Neural crest cell (in vitro differentiated cells): ENCODE results near the gene PSMA2. TPM values are rescaled to one million over a fixed set of nuclear protein-coding genes. Genes with fewer than 3 reads are reported as not detected.
A peak's percentile ranks its signal among the peaks of the same experiment; 100 is the strongest.

Source experiments
- DNase-seq: peaks from one replicate; pipeline ENCODE4 v3.0.0; 2021; ENCODE audit warnings: low read depth, mixed read lengths, low spot score
- H3K27ac Mint-ChIP-seq: one replicate; pipeline ENCODE4 v1.8.0; 2021; ENCODE audit warnings: mild to moderate bottlenecking, mixed read lengths; ENCODE audit not compliant: unreplicated experiment
- H3K27me3 Mint-ChIP-seq: 2 replicates; pipeline ENCODE4 v1.8.0; 2021; ENCODE audit warnings: low read depth, mild to moderate bottlenecking, mixed read lengths
- H3K36me3 Mint-ChIP-seq: 2 replicates; pipeline ENCODE4 v1.8.0; 2021; ENCODE audit warnings: low read depth, mild to moderate bottlenecking, mixed read lengths
- H3K4me1 Mint-ChIP-seq: 2 replicates; pipeline ENCODE4 v1.8.0; 2021; ENCODE audit warnings: mixed read lengths
- H3K4me3 Mint-ChIP-seq: one replicate; pipeline ENCODE4 v1.8.0; 2021; ENCODE audit warnings: mild to moderate bottlenecking, mixed read lengths
- H3K9me3 Mint-ChIP-seq: 2 replicates; pipeline ENCODE4 v1.8.0; 2021; ENCODE audit warnings: mixed read lengths
- CTCF ChIP-seq: fragments of 200-600 bp; sonication (generic); conservative IDR thresholded peaks from 2 replicates; pipeline ENCODE4 v1.5.0; 2021; ENCODE audit warnings: antibody characterized with exemption, mild to moderate bottlenecking
- total RNA-seq: library from RNA; stranded (reverse); gene quantifications from 2 replicates; pipeline ENCODE4 v1.2.1, GENCODE V29; 2021

PSMA2 gene
- total RNA-seq, 1 donor from 2014 or later, result 128 TPM

GRCh38 chr7:42924223-42924838, 7.6 kb downstream of the PSMA2 start:
- no peaks in the 10 kb centered on the region for H3K27me3 Mint-ChIP-seq
- no peak overlapping the region for H3K27ac Mint-ChIP-seq
- TF ChIP-seq CTCF, result no peak
- H3K4me1 Mint-ChIP-seq, result peaks cover 7% of the 10 kb centered on the region
- no peaks in the 10 kb centered on the region for H3K9me3 Mint-ChIP-seq
- no peak for DNase-seq
- H3K4me3 Mint-ChIP-seq, result no peak overlapping the region
- H3K36me3 Mint-ChIP-seq, result peaks cover 8% of the 10 kb centered on the region

- DNase-seq, result no peak
- Mint-ChIP-seq H3K27me3 (no peaks in the 10 kb centered on the region), H3K27ac (no peak overlapping the region), H3K9me3 (no peaks in the 10 kb centered on the region), H3K4me3 (no peak overlapping the region), H3K4me1 (no peaks in the 10 kb centered on the region), H3K36me3 (peaks cover 8% of the 10 kb centered on the region)
- no peak for TF ChIP-seq CTCF
Measured at GRCh38 chr7:42922017-42922753, 9.8 kb downstream of the PSMA2 start.

GRCh38 chr7:42915356-42915755, 16.6 kb downstream of the PSMA2 start:
- H3K9me3 Mint-ChIP-seq, result no peaks in the 10 kb centered on the region
- no peak for DNase-seq
- peaks cover 13% of the 10 kb centered on the region for H3K36me3 Mint-ChIP-seq
- H3K27me3 Mint-ChIP-seq, result no peaks in the 10 kb centered on the region
- H3K4me3 Mint-ChIP-seq, result peak overlapping the region; percentile 17
- H3K4me1 Mint-ChIP-seq, result peaks cover 19% of the 10 kb centered on the region
- H3K27ac Mint-ChIP-seq, result no peak overlapping the region
- TF ChIP-seq CTCF, result no peak

- peaks cover 10% of the 10 kb centered on the region for H3K36me3 Mint-ChIP-seq
- DNase-seq, result no peak
- no peaks in the 10 kb centered on the region for H3K9me3 Mint-ChIP-seq
- TF ChIP-seq CTCF, result no peak
- peaks cover 24% of the 10 kb centered on the region for H3K4me1 Mint-ChIP-seq
- no peak overlapping the region for H3K4me3 Mint-ChIP-seq
- no peaks in the 10 kb centered on the region for H3K27me3 Mint-ChIP-seq
- H3K27ac Mint-ChIP-seq, result no peak overlapping the region
Measured at GRCh38 chr7:42914421-42915045, 17.4 kb downstream of the PSMA2 start.

- Mint-ChIP-seq H3K36me3 (peaks cover 10% of the 10 kb centered on the region), H3K4me1 (peaks cover 24% of the 10 kb centered on the region), H3K4me3 (no peak overlapping the region), H3K27ac (peak overlapping the region; percentile 79), H3K27me3 (no peaks in the 10 kb centered on the region), H3K9me3 (no peaks in the 10 kb centered on the region)
- no peak for DNase-seq
- TF ChIP-seq CTCF, result no peak
Measured at GRCh38 chr7:42914009-42914408, 18.0 kb downstream of the PSMA2 start.
